PFSK-1 (cell line): ENCODE measurements around the gene PAF1.

Experiments
- FOXP2 ChIP-seq: optimal IDR thresholded peaks from 2 replicates; pipeline ENCODE3; 2011; ENCODE audit warnings: borderline replicate concordance, control low read depth, inconsistent platforms; ENCODE audit not compliant: insufficient read depth; ENCODE audit errors: extremely low read length, extremely low read depth
- POLR2AphosphoS5 ChIP-seq: IDR thresholded peaks from 2 replicates; pipeline ENCODE4 v1.6.1; 2012; ENCODE audit warnings: low read depth, mild to moderate bottlenecking, control low read depth, low read length, moderate library complexity
- REST ChIP-seq, 2 experiments: IDR thresholded peaks; 2 replicates each; pipeline versions ENCODE4 v1.6.1 to v1.8.0; 2011 to 2012; ENCODE audit warnings: low read depth in 2 of 2, low read length in 2 of 2, control low read depth in 1 of 2, inconsistent platforms in 1 of 2, mild to moderate bottlenecking in 1 of 2, moderate library complexity in 1 of 2; ENCODE audit not compliant: insufficient read depth in 1 of 2
- SIN3A ChIP-seq: IDR thresholded peaks from 2 replicates; pipeline ENCODE4 v1.6.1; 2012; ENCODE audit warnings: mild to moderate bottlenecking, low read length, moderate library complexity, borderline replicate concordance; ENCODE audit not compliant: insufficient read depth
- TAF1 ChIP-seq: IDR thresholded peaks from 2 replicates; pipeline ENCODE4 v1.6.1; 2012; ENCODE audit warnings: low read length, control low read depth, borderline replicate concordance; ENCODE audit not compliant: insufficient read depth

DNA sequence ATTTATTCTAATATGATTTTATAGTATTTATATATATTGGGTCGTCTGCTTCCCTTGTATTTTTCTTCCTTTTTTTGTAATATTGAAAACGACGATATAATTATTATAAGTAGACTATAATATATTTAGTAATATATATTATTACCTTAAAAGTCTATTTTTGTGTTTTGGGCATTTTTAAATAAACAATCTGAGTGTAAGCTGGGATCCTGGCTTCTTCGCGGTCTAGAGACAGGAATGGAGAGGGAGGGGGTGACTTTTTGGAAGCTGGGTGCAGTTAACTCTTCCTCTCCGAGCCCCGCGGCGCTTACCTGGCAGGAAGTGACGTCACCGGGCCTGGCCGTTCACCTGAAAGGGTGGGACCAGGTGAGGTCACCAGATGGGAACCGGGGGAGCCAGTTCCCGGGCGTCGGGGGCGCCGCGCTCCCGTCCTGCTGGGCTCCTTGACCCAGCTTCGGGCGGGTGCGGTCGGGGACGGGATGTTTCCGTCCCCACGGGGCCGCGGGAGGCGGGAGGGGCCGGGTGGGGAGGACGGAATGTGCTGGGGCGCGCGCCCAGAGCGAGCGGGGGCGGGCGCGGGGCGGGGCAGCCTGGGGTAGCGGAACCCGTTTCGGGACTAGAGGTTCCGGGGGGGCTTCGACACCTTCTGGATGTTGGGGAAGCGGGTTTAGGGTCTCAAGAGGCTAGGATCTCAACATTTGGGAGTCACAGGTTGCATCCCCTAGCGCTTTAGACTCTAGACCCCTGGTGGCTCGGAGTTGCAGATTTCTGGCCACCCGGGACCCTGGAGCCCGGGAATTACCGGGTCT, 18.5 kb upstream of the PAF1 start:
- TF ChIP-seq SIN3A (no peak), POLR2AphosphoS5 (no peak), REST (IDR thresholded peaks at IDR 0.05; ENCODE audit: insufficient read depth in 1 of 2, low read depth in 2 of 2, low read length in 2 of 2) (no peak), TAF1 (no peak), FOXP2 (no peak)
